Mesothelial cell of epicardium (in vitro differentiated cells): ENCODE data around the gene GRM7. TPM values are rescaled to one million over a fixed set of nuclear protein-coding genes. Genes with fewer than 3 reads are reported as not detected.

Experiments
- DNase-seq, 2 experiments: peaks; one replicate each; pipeline ENCODE4 v3.0.0; 2021; ENCODE audit warnings: low spot score in 2 of 2; ENCODE audit not compliant: unreplicated experiment in 2 of 2
- H3K27ac Mint-ChIP-seq: 2 replicates; pipeline ENCODE4 v1.8.0; 2021; ENCODE audit warnings: mixed read lengths
- H3K27me3 Mint-ChIP-seq: 2 replicates; pipeline ENCODE4 v1.8.0; 2021; ENCODE audit warnings: low read depth, mixed read lengths
- H3K36me3 Mint-ChIP-seq: 2 replicates; pipeline ENCODE4 v1.8.0; 2021; ENCODE audit warnings: mixed read lengths
- H3K4me1 Mint-ChIP-seq: 2 replicates; pipeline ENCODE4 v1.8.0; 2021; ENCODE audit warnings: mixed read lengths
- H3K4me3 Mint-ChIP-seq: 2 replicates; pipeline ENCODE4 v1.8.0; 2021; ENCODE audit warnings: mild to moderate bottlenecking, moderate library complexity, mixed read lengths
- H3K9me3 Mint-ChIP-seq: 2 replicates; pipeline ENCODE4 v1.8.0; 2021; ENCODE audit warnings: mixed read lengths
- total RNA-seq: library from RNA; stranded (reverse); gene quantifications from 3 replicates; pipeline ENCODE4 v1.2.1, GENCODE V29; 2021
- TF ChIP-seq, protein P1 (sequence below): fragments of 200-600 bp; sonication (generic); IDR thresholded peaks from one replicate; pipeline ENCODE4 v1.5.0; 2021; ENCODE audit warnings: antibody characterized with exemption; ENCODE audit not compliant: unreplicated experiment

Gene GRM7
- total RNA-seq, 1 donor from 2014 or later, result 0.69 TPM

DNA sequence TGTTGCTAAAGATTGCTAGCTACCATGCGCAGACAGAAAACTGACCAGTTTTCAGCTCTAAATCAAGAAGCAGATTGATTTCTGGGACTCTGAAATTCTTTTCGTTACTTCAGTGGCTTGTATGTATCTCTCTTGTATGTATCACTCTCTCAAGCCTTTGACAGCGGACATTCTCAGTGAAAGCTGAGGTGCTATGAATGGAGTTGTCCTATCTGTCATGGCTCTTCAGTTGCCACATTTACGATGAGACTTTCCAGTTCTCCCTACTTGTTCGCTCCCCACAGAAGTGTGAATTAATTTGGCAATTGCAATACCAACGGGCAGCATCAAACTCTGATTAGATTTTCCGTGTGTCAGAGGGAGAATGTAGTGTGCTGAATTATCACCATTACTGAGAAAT, 432.4 kb downstream of the GRM7 start:
- peaks cover 3% of the 10 kb centered on the region for H3K27me3 Mint-ChIP-seq
- H3K36me3 Mint-ChIP-seq, result no peaks in the 10 kb centered on the region
- H3K9me3 Mint-ChIP-seq, result no peaks in the 10 kb centered on the region
- no peak overlapping the region for H3K27ac Mint-ChIP-seq
- TF ChIP-seq, protein P1, sequence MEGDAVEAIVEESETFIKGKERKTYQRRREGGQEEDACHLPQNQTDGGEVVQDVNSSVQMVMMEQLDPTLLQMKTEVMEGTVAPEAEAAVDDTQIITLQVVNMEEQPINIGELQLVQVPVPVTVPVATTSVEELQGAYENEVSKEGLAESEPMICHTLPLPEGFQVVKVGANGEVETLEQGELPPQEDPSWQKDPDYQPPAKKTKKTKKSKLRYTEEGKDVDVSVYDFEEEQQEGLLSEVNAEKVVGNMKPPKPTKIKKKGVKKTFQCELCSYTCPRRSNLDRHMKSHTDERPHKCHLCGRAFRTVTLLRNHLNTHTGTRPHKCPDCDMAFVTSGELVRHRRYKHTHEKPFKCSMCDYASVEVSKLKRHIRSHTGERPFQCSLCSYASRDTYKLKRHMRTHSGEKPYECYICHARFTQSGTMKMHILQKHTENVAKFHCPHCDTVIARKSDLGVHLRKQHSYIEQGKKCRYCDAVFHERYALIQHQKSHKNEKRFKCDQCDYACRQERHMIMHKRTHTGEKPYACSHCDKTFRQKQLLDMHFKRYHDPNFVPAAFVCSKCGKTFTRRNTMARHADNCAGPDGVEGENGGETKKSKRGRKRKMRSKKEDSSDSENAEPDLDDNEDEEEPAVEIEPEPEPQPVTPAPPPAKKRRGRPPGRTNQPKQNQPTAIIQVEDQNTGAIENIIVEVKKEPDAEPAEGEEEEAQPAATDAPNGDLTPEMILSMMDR, result no peak
- no peak for DNase-seq
- no peak overlapping the region for H3K4me3 Mint-ChIP-seq
- H3K4me1 Mint-ChIP-seq, result peaks cover 6% of the 10 kb centered on the region

DNA sequence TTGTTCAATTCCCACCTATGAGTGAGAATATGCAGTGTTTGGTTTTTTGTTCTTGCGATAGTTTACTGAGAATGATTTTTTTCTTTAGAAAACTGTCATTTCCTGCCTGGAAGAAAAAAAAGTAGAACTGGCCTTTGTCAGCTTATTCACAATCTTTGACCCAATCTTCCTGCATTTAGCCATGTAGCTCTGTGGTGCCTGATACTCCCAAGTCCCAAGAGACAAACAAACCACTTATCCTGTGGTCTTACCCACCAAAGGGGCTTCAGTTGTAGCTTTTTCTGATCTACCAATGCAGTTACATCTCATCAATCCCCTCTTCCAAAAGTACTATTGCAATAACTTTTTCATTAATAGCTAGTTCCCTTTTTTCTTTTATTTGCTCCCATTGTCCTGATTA, 444.6 kb downstream of the GRM7 start:
- DNase-seq, result no peak
- H3K4me3 Mint-ChIP-seq, result no peak overlapping the region
- peaks cover 15% of the 10 kb centered on the region for H3K4me1 Mint-ChIP-seq
- TF ChIP-seq, protein P1, result no peak
- no peaks in the 10 kb centered on the region for H3K36me3 Mint-ChIP-seq
- H3K27ac Mint-ChIP-seq, result no peak overlapping the region
- no peaks in the 10 kb centered on the region for H3K27me3 Mint-ChIP-seq
- peaks cover 12% of the 10 kb centered on the region for H3K9me3 Mint-ChIP-seq

DNA sequence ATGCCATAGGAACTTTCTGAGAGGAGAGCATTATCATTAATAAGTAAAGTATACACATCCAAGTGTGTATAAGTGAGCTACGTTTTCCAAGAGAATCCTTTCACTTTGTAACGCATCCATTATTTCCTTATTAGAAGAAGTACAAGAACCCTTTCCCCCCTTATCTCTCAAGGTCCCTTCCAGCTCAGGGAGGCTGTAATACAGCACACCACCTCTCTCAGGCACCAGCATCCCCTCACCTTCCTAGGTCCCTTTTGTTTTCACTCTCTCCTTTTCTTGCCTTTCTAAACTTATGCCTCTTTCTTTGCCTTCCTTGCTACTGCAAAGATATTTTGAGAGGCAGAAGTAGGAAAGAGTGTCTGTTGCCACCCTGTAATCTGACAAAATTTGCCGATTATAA, 446.0 kb downstream of the GRM7 start:
- Mint-ChIP-seq H3K27ac (no peak overlapping the region), H3K27me3 (no peaks in the 10 kb centered on the region), H3K4me3 (no peak overlapping the region), H3K9me3 (peaks cover 16% of the 10 kb centered on the region), H3K36me3 (no peaks in the 10 kb centered on the region), H3K4me1 (peaks cover 15% of the 10 kb centered on the region)
- TF ChIP-seq, protein P1, result no peak
- DNase-seq, result no peak

DNA sequence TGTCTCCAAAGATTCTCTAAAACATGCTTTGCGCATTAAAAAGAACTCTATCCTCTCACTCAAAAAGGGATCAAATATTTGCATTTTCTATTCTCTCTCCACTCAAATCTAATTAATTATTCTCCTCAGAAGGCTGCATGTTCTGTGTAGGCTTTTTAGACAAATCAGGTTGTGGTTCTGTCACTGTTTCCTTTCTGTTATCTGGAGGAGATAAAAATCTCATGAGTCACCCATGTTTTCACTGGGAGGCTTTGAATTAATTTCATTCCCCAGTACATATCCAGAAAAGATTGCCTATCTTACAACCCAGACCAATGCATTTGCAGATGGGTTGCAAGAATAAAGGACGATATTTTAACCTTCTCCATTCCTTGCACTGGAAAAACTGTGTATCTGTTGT, 446.5 kb downstream of the GRM7 start:
- TF ChIP-seq, protein P1, result no peak
- no peak for DNase-seq
- peaks cover 15% of the 10 kb centered on the region for H3K4me1 Mint-ChIP-seq
- peaks cover 16% of the 10 kb centered on the region for H3K9me3 Mint-ChIP-seq
- H3K4me3 Mint-ChIP-seq, result no peak overlapping the region
- H3K27ac Mint-ChIP-seq, result no peak overlapping the region
- no peaks in the 10 kb centered on the region for H3K36me3 Mint-ChIP-seq
- no peaks in the 10 kb centered on the region for H3K27me3 Mint-ChIP-seq

DNA sequence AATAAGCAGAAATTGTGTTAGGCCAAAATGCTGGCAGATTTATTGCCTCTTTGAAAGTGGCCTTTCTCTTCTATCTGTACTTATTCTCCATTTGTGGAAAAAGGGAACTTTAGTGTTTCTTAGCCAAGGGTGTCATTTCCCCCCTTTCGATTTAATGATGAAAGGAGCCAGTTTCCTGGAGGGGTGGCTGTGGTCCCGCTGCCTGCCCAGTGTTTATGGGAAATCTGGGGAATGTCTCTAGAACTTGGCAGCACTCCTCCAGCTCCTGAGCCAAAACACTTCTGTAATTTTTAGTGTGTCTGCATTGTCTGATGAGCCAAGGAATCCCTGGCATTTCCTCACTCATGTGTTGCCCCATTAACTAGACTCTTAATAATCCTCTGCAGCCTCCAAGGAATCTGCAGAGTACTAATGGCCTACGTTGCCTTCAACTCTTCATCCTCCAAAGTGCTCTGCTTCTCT, 448.8 kb downstream of the GRM7 start:
- no peaks in the 10 kb centered on the region for H3K27me3 Mint-ChIP-seq
- H3K4me3 Mint-ChIP-seq, result no peak overlapping the region
- H3K9me3 Mint-ChIP-seq, result peaks cover 10% of the 10 kb centered on the region
- peaks cover 15% of the 10 kb centered on the region for H3K4me1 Mint-ChIP-seq
- DNase-seq, result no peak
- H3K27ac Mint-ChIP-seq, result peak overlapping the region; percentile 27
- TF ChIP-seq, protein P1, result no peak
- H3K36me3 Mint-ChIP-seq, result no peaks in the 10 kb centered on the region

DNA sequence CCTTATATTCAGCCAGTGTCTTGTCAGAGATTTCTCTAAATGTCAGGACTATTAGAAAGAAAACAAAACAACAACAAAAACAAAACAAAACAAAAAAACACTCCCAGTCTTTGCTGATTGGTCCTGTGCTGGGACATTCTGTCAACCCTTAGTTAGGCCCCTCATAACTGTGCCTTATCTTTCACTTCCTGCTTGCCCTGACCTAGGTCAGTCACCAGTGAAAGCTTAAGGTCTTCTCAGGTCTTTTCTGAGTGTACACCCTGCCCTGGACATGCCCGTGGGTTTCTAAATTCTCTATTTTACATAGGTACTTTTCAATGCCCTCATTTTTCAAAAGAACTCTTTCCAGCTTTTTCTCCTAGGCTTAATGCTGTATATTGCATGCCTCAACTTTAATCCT, 454.1 kb downstream of the GRM7 start:
- no peak overlapping the region for H3K4me3 Mint-ChIP-seq
- DNase-seq, result no peak
- H3K27me3 Mint-ChIP-seq, result peaks cover 3% of the 10 kb centered on the region
- TF ChIP-seq, protein P1, result no peak
- H3K27ac Mint-ChIP-seq, result no peak overlapping the region
- H3K4me1 Mint-ChIP-seq, result peaks cover under 1% of the 10 kb centered on the region
- H3K36me3 Mint-ChIP-seq, result no peaks in the 10 kb centered on the region
- peaks cover 15% of the 10 kb centered on the region for H3K9me3 Mint-ChIP-seq
